Right lobe of liver (tissue), 6 donors: ENCODE measurements around the gene OLFM3. TPM values are rescaled to one million over a fixed set of nuclear protein-coding genes. Genes with fewer than 3 reads are reported as not detected.

Experiments used
- ATAC-seq, 4 donors: fragments of 200-7000 bp; cut with Tn5 transposase; one replicate each; pipeline ENCODE4 v1.9.1; 2020; ENCODE audit warnings: mild to moderate bottlenecking in 4 of 4, moderate library complexity in 4 of 4
- DNase-seq, 3 donors: peaks; one replicate each; pipeline ENCODE4 v3.0.0-alpha.2; 2020
- H3K27ac ChIP-seq, 3 donors: fragments of 200-600 bp; one replicate each; pipeline ENCODE4 v1.8.0; 2022
- H3K27me3 ChIP-seq, 2 donors: fragments of 200-600 bp; one replicate each; pipeline ENCODE4 v1.8.0; 2022
- H3K36me3 ChIP-seq, 4 donors: fragments of 200-600 bp; sonication (generic) in 1 of 4; one replicate each; pipeline versions ENCODE4 v1.5.1 to v1.8.0; 2017 to 2022; ENCODE audit warnings: control low read depth in 1 of 4
- H3K4me1 ChIP-seq, 4 donors: fragments of 200-600 bp; sonication (generic) in 1 of 4; one replicate each; pipeline versions ENCODE4 v1.5.1 to v1.8.0; 2017 to 2022; ENCODE audit warnings: control low read depth in 1 of 4
- H3K4me3 ChIP-seq, 3 donors: fragments of 200-600 bp; one replicate each; pipeline ENCODE4 v1.8.0; 2022
- H3K9me3 ChIP-seq, 4 donors: fragments of 200-600 bp; sonication (generic) in 1 of 4; one replicate each; pipeline versions ENCODE4 v1.5.1 to v1.8.0; 2017 to 2022; ENCODE audit warnings: control low read depth in 1 of 4
- CTCF ChIP-seq, 4 donors: fragments of 200-600 bp in 3 of 4; fragments of 450-650 bp in 1 of 4; IDR thresholded peaks; one replicate each; pipeline versions ENCODE4 v1.5.1 to v1.8.0; 2016 to 2022; ENCODE audit warnings: antibody characterized with exemption in 4 of 4, mild to moderate bottlenecking in 2 of 4
- POLR2A ChIP-seq: fragments of 450-650 bp; IDR thresholded peaks from one replicate; pipeline ENCODE4 v1.6.1; 2017; ENCODE audit warnings: antibody characterized with exemption, mild to moderate bottlenecking
- WGBS: methylation state at CpG from one replicate; pipeline ENCODE4 v1.1.6; 2018; ENCODE audit warnings: low coverage, low lambda C conversion rate; ENCODE audit not compliant: insufficient coverage; ENCODE audit errors: missing lambda C conversion rate; 5-methylcytosine and 5-hydroxymethylcytosine counted together
- intact Hi-C, 2 donors: fragments of 100-400 bp; cut with DNase I; formaldehyde crosslinking; loops; one replicate each; pipeline versions ENCODE4 v1.11.2 to v1.14.1; 2022
- small RNA-seq, 2 experiments: library from RNA; depleted of rRNA; stranded (forward); fragments of <200 nt; gene quantifications; one replicate each; pipeline ENCODE3, GENCODE V24; 2016
- total RNA-seq, 6 experiments: library from RNA; depleted of rRNA in 2 of 6; stranded (reverse); fragments of >200 nt in 2 of 6; fragmentation: NEBNext Ultra II Directional in 3 of 6; extraction: Animal tissue kit (Norgen Biotek cat#: 25700) in 3 of 6; gene quantifications; one replicate each; pipeline versions ENCODE4 v1.1.0 to v1.2.4, GENCODE V29; 2016 to 2023
- donor health status: DM: no; HTN: yes; CAD: no.
- donor health status: DM: no; HTN: no; CAD: no.
- donor health status: DM: no; HTN: no; CAD: no.
- donor health status: DM: no; HTN: yes; CAD: no.
- donor health status: DM: no; HTN: yes; CAD: no.

OLFM3 gene
- total RNA-seq, 6 experiments from 2014 or later = not detected

GRCh38 chr1:101756411-101756810 is 240.3 kb downstream of the OLFM3 start:
- ATAC-seq (no peak), DNase-seq (no peak)
- TF ChIP-seq POLR2A = no peak
- no peak for TF ChIP-seq CTCF (IDR thresholded peaks at IDR 0.05)
- 53% methylated on average over 2 of the region's 2 CpGs for WGBS
- no peak overlapping the region for H3K4me3 ChIP-seq
- no peaks in the 10 kb centered on the region for H3K9me3 ChIP-seq
- H3K27ac ChIP-seq = no peak overlapping the region
- intact Hi-C loops = no loop called here
- H3K36me3 ChIP-seq = no peaks in the 10 kb centered on the region
- H3K4me1 ChIP-seq = no peaks in the 10 kb centered on the region
- no peaks in the 10 kb centered on the region for H3K27me3 ChIP-seq

Small RNA genes lying within 50 kb of the gene (small RNA-seq; reads per million reads assigned to genes)
- gene RNU6-352P = 0 reads per million in 2 experiments
